SH-SY5Y (cell line): Measurements from ENCODE around the gene AP1S2.

Experiments used
- GATA2 ChIP-seq: IDR thresholded peaks from 2 replicates; pipeline ENCODE4 v1.6.1; 2011; ENCODE audit warnings: mild to moderate bottlenecking, low read depth, low read length
- GATA3 ChIP-seq: IDR thresholded peaks from 2 replicates; pipeline ENCODE4 v1.6.1; 2011; ENCODE audit warnings: low read depth, mild to moderate bottlenecking, low read length, moderate library complexity

DNA sequence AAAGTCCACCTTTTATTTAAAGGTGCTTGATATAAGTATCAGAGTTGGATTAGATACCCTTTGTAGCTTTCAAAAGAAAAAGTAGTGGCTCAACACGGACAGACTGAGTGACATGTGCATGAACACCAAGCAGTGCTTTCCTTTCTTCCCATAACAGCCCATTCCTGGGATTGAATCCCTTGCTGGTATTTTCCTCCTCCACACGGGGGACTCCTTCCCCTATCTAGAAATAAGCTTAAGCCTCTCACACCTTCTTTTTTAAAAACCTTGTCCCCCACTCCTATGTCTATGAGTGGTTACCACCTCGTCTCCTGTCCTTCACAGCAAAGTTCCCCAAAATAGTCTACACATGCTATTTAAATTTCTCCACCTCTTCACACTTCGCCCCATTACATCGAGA is 5.1 kb downstream of the AP1S2 start:
- no peak for TF ChIP-seq GATA2
- TF ChIP-seq GATA3 = no peak
